ENCODE measurements around the gene MIGA2. TPM values are rescaled to one million over a fixed set of nuclear protein-coding genes. Genes with fewer than 3 reads are reported as not detected.
"Not testable (repeated sequence)": the region's sequence is repeated elsewhere in the genome, so short reads cannot be mapped to it uniquely, and the experiment has no call there.

MIGA2 gene
- total RNA-seq, 1 donor from 2014 or later, result 12.6 TPM

DNA sequence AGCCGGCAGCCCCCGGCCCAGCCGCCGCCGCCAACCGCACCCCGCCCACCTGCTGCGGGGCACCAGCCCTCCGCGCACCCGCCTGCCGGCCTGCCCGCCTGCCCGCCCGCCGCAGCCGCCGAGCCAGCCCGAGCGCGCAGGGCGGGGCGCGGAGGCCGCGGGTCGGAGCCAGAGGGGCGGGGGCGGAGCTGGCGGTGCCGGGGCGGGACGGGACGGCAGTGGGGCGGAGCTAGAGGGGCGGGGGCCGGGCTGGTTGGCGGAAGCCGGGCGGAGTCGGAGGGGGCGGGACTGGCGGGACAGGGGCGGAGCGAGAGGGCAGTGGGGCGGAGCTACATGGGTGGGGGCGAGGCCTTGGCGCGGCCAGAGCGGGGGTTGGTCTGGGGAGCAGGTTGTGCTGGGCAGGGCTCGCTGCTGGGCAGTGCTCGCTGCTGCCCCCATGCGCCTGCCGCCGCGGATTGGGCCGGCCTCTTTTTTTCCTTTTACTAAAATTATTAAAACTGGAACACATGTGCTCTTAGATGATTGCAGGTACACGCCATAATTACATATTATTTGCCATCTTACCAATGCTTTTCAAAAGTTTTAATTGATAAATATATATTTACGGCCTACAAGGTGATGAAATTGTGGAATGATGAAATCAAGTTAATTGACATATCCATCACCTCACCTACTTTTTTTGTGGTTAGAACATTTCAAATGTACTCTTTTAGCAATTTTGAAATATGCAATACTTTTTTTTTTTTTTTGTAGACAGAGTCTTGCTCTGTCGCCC is 8.0 kb upstream of the MIGA2 start, which contains the start of gene SH3GLB2:
Gene SH3GLB2 (minus strand): TSS at position 140 of the 775 bp plus-strand sequence. CDS start 177 bp downstream, outside the sequence.
- TF ChIP-seq, protein P1, sequence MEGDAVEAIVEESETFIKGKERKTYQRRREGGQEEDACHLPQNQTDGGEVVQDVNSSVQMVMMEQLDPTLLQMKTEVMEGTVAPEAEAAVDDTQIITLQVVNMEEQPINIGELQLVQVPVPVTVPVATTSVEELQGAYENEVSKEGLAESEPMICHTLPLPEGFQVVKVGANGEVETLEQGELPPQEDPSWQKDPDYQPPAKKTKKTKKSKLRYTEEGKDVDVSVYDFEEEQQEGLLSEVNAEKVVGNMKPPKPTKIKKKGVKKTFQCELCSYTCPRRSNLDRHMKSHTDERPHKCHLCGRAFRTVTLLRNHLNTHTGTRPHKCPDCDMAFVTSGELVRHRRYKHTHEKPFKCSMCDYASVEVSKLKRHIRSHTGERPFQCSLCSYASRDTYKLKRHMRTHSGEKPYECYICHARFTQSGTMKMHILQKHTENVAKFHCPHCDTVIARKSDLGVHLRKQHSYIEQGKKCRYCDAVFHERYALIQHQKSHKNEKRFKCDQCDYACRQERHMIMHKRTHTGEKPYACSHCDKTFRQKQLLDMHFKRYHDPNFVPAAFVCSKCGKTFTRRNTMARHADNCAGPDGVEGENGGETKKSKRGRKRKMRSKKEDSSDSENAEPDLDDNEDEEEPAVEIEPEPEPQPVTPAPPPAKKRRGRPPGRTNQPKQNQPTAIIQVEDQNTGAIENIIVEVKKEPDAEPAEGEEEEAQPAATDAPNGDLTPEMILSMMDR (IDR thresholded peaks at IDR 0.05; ENCODE audit: insufficient read depth, low read length, severe bottlenecking), result peak; percentile 87
- Histone ChIP-seq H3K4me3 (ENCODE audit: low read depth, low read length) (peak within 1 kb of the TSS; percentile 84), H3K27me3 (ENCODE audit: control insufficient read depth, insufficient read depth, low read length) (no peaks in the 10 kb centered on the region), H3K36me3 (ENCODE audit: control insufficient read depth, insufficient read depth, low read length) (no peaks in the 10 kb centered on the region)
- FAIRE-seq (no peak), DNase-seq (ENCODE audit: low read depth) (peak; percentile 71)

DNA sequence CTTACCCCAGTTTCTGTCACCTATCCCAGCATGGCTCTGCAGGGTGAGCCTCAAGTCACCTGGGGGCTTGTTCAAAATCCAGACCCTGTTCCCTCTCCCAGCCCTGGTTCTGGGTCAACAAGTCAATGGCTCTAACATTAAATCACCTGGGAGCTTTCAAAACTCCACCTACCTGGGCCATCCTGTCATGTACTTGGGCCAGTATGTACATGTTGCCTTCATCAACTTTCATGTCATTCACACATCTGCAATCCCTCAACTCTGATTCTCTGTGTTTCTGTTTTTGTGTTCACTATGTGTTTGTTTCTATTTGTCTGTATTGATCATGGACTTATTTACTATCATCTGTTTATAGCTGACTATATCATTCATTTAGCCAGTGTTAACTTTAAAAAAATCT is 6.2 kb upstream of the MIGA2 start:
- H3K27me3 ChIP-seq (ENCODE audit: control insufficient read depth, insufficient read depth, low read length), result no peaks in the 10 kb centered on the region
- TF ChIP-seq, protein P1 (IDR thresholded peaks at IDR 0.05; ENCODE audit: insufficient read depth, low read length, severe bottlenecking), result no peak
- DNase-seq (ENCODE audit: low read depth) (peak; percentile 70), FAIRE-seq (no peak)
- H3K36me3 ChIP-seq (ENCODE audit: control insufficient read depth, insufficient read depth, low read length), result no peaks in the 10 kb centered on the region
- H3K4me3 ChIP-seq (ENCODE audit: low read depth, low read length), result no peak overlapping the region

DNA sequence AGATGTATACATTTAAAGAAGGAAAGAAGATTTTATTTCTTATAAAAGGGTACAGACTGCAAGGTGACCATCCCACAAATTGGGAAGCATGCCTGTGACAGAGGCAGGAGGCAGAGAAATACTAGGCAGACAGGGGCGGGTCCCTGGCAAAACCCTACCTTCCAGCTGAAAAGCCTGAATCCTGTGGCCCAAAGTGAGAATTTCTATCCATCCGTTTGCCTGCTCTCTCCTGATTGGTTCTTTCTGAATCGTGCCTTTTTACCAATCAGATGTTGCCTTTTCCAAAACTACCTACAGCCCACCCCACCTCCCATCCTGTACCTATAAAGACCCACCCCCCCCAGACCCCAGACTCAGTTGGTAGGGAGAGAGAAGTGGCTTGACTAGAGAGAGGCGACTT is 4.9 kb upstream of the MIGA2 start:
- DNase-seq (ENCODE audit: low read depth), result no peak
- TF ChIP-seq, protein P1 (IDR thresholded peaks at IDR 0.05; ENCODE audit: insufficient read depth, low read length, severe bottlenecking), result no peak
- Histone ChIP-seq H3K4me3 (ENCODE audit: low read depth, low read length) (no peak overlapping the region), H3K27me3 (ENCODE audit: control insufficient read depth, insufficient read depth, low read length) (no peaks in the 10 kb centered on the region), H3K36me3 (ENCODE audit: control insufficient read depth, insufficient read depth, low read length) (no peaks in the 10 kb centered on the region)
- no peak for FAIRE-seq

DNA sequence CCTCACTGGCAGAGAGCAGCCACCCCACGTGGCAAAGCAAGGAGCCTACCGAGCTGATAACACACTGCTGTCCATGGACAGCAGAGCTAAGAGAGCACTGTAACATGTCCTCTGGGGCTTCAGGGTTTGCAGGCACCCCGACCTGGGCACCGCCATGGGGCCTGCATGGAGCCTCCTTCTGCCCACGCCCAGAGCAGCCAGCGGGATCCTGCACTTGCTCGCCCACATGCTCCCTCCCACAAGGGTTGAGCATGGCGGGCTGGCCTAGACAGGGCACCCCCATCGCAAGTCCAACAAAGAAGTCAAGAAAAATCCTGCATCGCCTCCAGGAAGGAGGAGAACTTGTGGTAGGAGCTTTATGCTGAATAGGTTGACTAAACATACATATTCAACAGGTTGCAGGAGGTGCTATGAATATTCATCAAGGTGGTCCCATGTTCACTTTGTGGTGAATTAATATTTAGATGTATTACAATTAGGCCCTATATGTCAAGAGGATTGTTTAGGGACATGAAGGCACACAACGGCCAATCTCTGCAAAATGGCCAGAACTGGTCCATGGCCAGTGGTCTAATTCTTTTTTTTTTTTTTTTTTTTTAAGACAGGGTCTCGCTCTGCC is 3.8 kb upstream of the MIGA2 start:
- Histone ChIP-seq H3K4me3 (ENCODE audit: low read depth, low read length) (no peak overlapping the region), H3K36me3 (ENCODE audit: control insufficient read depth, insufficient read depth, low read length) (no peaks in the 10 kb centered on the region), H3K27me3 (ENCODE audit: control insufficient read depth, insufficient read depth, low read length) (no peaks in the 10 kb centered on the region)
- no peak for DNase-seq (ENCODE audit: low read depth)
- TF ChIP-seq, protein P1 (IDR thresholded peaks at IDR 0.05; ENCODE audit: insufficient read depth, low read length, severe bottlenecking), result no peak
- FAIRE-seq, result no peak

DNA sequence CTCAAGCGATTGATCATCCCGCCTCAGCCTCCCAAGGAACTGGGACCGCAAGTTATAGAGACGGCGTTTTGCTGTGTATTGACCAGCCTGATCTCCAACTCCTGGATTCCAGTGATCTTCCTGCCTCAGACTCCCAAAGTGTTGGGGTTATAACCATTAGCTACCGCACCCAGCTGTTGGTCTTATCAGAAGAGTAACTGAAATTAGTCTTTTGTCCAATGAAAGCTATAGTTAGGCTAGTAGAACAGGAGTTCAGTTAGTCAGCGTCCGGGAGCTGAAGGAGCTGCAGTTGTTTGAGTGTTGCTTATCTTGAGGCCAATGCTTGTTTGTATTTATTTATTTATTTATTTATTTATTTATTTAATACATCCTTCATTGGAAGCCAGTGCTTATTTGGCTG is 3.2 kb upstream of the MIGA2 start:
- FAIRE-seq (no peak), DNase-seq (ENCODE audit: low read depth) (no peak)
- TF ChIP-seq, protein P1 (IDR thresholded peaks at IDR 0.05; ENCODE audit: insufficient read depth, low read length, severe bottlenecking), result no peak
- Histone ChIP-seq H3K27me3 (ENCODE audit: control insufficient read depth, insufficient read depth, low read length) (no peaks in the 10 kb centered on the region), H3K36me3 (ENCODE audit: control insufficient read depth, insufficient read depth, low read length) (no peaks in the 10 kb centered on the region), H3K4me3 (ENCODE audit: low read depth, low read length) (no peak overlapping the region)

DNA sequence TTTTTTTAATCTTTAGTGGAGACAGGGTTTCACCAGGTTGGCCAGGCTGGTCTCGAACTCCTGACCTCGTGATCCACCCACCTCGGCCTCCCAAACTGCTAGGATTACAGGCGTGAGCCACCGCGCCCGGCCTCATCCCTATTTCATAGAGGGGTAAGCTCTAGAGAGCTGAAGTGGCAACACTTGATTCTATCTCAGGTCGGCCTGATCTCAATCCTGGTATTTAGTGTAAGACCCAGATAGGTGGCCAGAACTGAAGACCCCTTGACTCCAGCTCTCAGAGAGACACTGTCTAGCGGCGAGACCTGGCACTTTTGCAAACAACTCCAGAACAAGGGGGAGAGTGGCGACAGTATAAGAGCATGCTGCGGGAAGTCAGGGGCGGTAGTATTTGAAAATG is 588 bp upstream of the MIGA2 start:
- DNase-seq (ENCODE audit: low read depth); H3K36me3 ChIP-seq (ENCODE audit: control insufficient read depth, insufficient read depth, low read length); H3K27me3 ChIP-seq (ENCODE audit: control insufficient read depth, insufficient read depth, low read length); FAIRE-seq: not testable (repeated sequence)
- H3K4me3 ChIP-seq (ENCODE audit: low read depth, low read length), result peak overlapping the region; percentile 98
